GM19395 (cell line): Measurements from ENCODE around the gene CFAP299.
"Not testable (repeated sequence)": the region's sequence is repeated elsewhere in the genome, so short reads cannot be mapped to it uniquely, and the experiment has no call there.

Experiments
- ATAC-seq: cut with Tn5 transposase; IDR thresholded peaks from one replicate; pipeline ENCODE4 v1.9.1; 2021; ENCODE audit warnings: mild to moderate bottlenecking, moderate library complexity; ENCODE audit not compliant: unreplicated experiment

Gene CFAP299

GRCh38 chr4:80586716-80587115 lies 251.2 kb downstream of the CFAP299 start:
- no peak for ATAC-seq

DNA sequence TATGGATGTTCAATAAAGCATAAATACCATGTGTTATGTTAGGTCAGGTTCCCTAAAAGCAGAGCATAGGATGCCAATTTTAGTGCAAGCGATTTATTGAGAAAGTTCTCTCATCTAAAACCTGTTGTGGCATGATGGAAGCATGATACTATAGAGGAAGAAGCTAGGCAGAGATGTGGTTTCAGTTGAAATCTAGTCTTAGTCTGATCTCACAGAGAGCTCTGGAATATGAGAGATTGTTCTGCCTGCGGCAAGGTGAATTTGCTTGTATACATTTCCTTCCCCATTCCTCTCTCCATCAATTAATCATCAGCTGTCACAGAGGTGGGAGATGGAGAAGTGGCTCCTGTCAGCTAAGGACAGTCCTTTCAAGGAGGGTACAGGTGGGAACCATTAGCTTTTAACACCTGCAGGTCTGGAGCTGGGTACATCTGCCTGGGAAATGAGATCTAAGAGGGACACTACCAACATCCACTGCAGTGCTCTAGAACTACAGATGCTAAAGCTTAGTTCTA lies 252.4 kb downstream of the CFAP299 start:
- no peak for ATAC-seq

DNA sequence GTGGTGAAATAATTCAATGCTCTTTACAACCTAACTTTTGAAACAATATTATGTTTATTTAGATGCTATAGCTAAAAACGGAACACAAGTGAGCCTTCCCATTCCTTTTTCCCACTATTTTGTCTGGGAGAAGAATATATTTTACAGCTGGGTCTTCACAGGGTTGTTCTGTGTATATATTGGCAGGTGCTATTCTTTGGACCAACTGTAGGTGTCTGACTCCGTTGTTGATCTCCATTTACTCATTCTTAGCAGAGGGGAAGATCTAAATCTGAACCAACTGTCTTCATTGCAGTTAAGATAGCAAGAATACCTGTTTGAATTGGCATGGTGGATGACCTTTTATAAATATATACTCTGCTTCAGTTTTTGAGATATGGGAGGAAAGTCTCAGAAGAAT lies 257.4 kb downstream of the CFAP299 start:
- peak; percentile 81 for ATAC-seq

DNA sequence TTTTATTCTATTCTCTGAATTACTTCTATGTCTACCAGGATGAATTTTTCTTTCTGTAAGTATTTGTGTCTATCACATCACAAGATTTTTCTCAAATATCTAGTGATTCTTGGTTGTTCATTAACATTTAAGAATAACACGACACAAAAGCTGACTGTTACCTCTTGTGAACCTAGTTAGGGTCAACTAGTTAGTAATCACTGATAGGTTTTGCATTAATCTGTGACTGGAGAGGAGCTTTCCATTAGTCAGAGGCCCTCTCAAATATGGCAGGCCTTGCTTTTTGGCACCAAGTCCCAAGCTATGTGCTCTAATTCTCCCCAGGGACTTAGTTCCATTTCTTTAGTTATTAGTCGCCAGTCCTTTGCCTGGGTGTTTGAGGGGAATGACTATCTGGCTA lies 259.2 kb downstream of the CFAP299 start:
- no peak for ATAC-seq

DNA sequence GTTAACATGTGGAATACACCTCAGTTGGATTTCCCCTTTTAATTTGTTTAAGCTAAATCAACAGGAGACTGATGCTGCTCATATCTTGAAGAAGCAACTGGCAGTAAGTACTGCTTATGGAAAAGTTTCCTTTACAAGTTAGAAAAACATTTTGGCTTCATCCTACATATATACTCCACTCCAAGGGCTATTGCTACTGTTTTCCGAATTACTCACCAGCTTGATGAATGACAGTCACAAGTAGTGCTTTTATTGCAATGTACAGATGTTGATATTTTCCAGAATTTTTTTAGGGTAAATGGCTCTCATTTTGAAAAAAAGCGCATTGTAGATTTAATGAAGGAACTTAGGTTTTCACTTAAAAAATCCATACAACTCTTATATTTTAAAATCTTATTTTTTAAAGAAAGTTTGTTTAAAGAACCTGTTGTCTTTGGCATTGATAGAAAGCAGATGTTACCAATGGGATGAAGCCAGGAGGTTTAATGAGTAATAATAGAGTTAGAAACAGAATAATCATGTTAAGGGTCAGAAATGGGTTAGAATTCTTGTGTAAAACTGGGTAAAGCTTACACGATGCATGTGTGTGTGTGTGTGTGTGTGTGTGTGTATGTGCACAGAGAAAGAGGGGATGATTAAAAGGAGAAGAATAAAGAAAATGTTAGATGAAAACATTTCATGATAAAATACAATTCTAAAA lies 272.9 kb downstream of the CFAP299 start:
- no peak for ATAC-seq

- ATAC-seq: peak; percentile 22
These were observed 274.7 kb downstream of the CFAP299 start for GRCh38 chr4:80610199-80610598.

DNA sequence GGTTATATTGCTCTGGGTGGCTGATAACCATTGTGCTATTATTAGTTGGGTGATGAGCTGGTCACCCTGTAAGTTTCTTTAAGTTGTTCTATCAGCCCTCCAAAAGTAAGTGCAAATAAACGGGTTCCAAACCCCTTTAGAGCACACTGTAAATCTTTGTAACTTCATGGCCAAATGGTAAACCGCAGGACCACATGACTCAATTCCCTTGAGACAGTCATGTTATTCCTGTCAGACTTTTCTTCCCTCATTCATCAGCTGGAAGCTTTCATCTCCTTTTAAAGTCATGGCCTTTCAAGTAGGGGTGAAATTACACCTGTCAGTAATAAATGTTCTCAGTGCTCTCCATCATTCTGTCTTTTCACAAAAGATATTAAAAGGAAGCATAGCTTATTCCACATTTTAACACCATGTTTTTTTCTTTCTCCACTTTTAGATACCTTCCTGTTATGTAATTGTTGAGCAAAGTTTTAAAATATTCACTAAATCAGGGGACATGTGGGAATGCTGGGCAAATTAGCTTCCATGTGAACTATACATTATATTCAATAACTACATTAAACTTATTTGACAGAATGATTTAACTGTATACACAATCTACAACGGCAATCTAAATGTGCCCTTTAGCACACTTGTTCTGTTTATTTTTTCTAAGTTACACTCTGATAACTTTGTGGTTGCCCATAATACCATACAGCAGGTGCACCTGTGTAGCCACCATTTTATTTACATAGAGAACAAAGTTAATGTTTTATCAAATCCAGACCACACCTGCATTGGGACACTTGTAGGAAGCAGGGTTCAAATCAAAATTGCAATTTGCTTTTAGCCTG lies 275.5 kb downstream of the CFAP299 start:
- peak; percentile 85 for ATAC-seq

DNA sequence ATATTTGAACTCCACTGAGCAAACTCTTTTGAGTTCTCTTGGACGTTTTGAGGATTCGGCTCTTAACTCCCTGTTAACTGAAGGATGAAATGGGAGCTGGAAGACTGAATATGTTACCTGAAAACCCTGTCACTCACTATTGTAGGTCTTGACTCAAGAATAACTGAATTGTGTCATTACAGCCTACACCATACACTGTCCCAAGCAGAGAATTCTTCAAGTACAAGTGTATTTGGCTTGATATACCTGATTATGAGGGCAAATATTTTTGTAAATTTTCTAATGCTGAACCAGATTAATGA lies 276.1 kb downstream of the CFAP299 start:
- ATAC-seq: peak; percentile 19

- no peak for ATAC-seq
These were observed 277.9 kb downstream of the CFAP299 start for GRCh38 chr4:80613470-80613869.

GRCh38 chr4:80614319-80614718 lies 278.8 kb downstream of the CFAP299 start:
- ATAC-seq: no peak

DNA sequence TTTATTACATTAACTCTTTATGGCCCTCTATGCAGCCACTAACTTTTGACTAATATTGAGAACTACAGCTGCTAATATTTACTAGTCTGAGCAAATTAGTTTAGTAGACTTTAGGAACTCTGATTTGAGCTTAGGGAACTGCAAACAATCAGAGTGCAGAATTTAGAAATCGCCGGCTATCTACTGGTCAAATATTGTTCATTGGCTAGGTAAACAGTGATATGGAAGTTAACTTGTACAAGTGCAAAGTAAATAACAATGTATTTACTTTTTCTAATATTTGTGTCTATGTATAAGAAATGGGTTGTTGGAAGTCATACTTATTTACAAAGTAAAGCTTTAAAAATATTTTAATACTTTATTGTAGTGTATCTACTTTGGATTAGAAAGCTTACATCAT lies 279.6 kb downstream of the CFAP299 start:
- ATAC-seq: no peak

- no peak for ATAC-seq
These were observed 283.6 kb downstream of the CFAP299 start for GRCh38 chr4:80619070-80619674.

- no peak for ATAC-seq
These were observed 296.3 kb downstream of the CFAP299 start for GRCh38 chr4:80631861-80632260.

- ATAC-seq: no peak
These were observed 301.7 kb downstream of the CFAP299 start for GRCh38 chr4:80637190-80637589.

GRCh38 chr4:80646061-80646460 lies 310.5 kb downstream of the CFAP299 start:
- no peak for ATAC-seq

DNA sequence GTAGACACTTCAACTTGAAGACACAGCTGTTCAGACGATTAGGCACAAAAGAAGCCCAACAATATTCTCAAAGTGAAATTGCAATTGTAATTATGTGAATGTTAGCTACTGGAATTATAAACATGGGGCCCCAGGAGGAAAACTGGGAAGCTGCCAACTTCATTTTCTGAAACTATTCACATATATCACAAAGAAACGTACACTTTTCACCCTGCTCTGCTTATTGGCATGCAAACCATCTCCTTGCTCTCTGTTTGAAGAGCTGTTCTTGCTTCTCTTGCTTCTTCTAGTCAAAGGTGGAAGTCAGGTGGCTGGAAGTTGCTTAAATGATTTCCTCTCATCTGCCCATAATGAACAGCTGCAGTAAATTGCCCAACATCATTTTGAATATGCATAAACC lies 320.1 kb downstream of the CFAP299 start:
- no peak for ATAC-seq

DNA sequence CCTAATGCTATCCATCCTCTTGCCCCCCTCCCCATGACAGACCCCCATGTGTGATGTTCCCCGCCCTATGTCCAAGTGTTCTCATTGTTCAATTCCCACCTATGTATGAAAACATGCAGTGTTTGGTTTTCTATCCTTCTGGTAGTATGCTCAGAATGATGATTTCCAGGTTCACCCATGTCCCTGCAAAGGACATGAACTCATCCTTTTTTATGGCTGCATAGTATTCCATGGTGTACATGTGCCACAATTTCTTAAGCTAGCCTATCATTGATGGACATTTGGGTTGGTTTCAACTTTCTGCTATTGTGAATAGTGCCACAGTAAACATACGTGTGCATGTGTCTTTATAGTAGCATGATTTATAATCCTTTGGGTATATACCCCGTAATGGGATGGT lies 334.6 kb downstream of the CFAP299 start:
- ATAC-seq: not testable (repeated sequence)

GRCh38 chr4:80678413-80678812 lies 342.9 kb downstream of the CFAP299 start:
- no peak for ATAC-seq

DNA sequence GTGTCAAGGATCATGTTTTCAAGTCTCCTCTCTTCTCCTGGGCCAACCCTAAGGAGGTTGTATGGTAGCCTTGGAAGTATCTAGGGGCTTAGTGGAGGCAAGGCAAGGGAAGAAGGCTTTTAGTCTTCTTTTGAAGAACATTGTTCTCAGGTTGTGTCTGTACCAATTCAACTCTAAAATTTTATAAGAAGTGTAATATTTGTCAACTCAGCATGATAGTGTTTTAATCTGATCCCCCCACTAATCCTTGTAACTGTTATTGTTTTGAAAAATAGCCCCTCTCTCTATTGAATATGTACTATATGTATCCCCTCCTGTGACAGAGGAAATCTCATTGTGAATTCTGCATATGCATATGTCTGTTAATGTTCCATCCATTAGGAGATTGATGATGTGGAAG lies 345.4 kb downstream of the CFAP299 start:
- no peak for ATAC-seq

GRCh38 chr4:80685214-80685613 lies 349.7 kb downstream of the CFAP299 start:
- ATAC-seq: no peak

- ATAC-seq: not testable (repeated sequence)
These were observed 352.2 kb downstream of the CFAP299 start for GRCh38 chr4:80687736-80688135.

DNA sequence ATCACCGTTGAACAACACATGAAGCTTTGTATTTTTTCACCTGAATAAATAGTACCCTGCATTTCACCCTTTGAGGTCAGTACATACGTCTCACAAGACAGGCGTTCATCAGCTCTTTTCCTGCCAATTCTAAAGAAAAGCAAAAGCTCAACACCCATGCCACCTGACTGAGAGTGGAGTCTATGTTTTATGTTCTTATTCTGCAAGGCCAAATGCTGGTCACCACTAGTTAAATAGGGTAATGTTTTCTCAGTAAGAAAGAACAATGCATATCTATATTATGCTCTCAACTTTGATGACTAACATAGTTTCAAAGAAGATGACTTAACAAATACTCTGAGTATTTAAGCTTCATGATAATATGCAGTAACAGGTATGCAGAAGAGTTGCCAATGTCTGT lies 358.6 kb downstream of the CFAP299 start:
- ATAC-seq: no peak
